Adrenal gland (tissue), 12 donors: ENCODE measurements around the gene TNS1. TPM values are rescaled to one million over a fixed set of nuclear protein-coding genes. Genes with fewer than 3 reads are reported as not detected.

Source experiments
- DNase-seq, 7 donors: peaks; one replicate each; pipeline ENCODE4 v3.0.0-alpha.2; 2019 to 2020
- H3K27ac ChIP-seq, 5 donors: fragments of 200-600 bp; sonication (generic) in 4 of 5; 1 replicate in 3 of 5; 2 replicates in 2 of 5; pipeline versions ENCODE4 v1.5.1 to v1.8.0; 2016 to 2020; ENCODE audit warnings: mild to moderate bottlenecking in 1 of 5
- H3K27me3 ChIP-seq: fragments of 200-600 bp; 2 replicates; pipeline ENCODE4 v1.8.0; 2021
- H3K36me3 ChIP-seq, 2 donors: fragments of 200-600 bp; replicated peaks in 1 of 2; 1 replicate in 1 of 2; 2 replicates in 1 of 2; pipeline versions ENCODE4 v1.5.1 to v1.8.0; 2018 to 2022
- H3K4me1 ChIP-seq, 2 donors: fragments of 200-600 bp; replicated peaks in 1 of 2; 1 replicate in 1 of 2; 2 replicates in 1 of 2; pipeline versions ENCODE4 v1.5.1 to v1.8.0; 2018 to 2021
- H3K4me3 ChIP-seq, 4 donors: fragments of 200-600 bp; sonication (generic) in 3 of 4; one replicate each; pipeline ENCODE4 v1.5.1; 2016 to 2018
- H3K9me3 ChIP-seq, 3 donors: fragments of 200-600 bp; sonication (generic) in 1 of 3; replicated peaks in 1 of 3; 1 replicate in 2 of 3; 2 replicates in 1 of 3; pipeline versions ENCODE4 v1.5.1 to v1.8.0; 2016 to 2021
- POLR2A ChIP-seq, 2 donors: fragments of 450-650 bp; IDR thresholded peaks; one replicate each; pipeline ENCODE4 v1.6.1; 2017; ENCODE audit warnings: antibody characterized with exemption in 2 of 2, mild to moderate bottlenecking in 2 of 2, moderate library complexity in 1 of 2
- WGBS, 4 donors: extraction: QIAGEN DNeasy Blood & Tissue Kit in 2 of 4; methylation state at CpG; one replicate each; pipeline versions ENCODE4 v1.1.5 to v1.1.7; 2013 to 2017; 5-methylcytosine and 5-hydroxymethylcytosine counted together
- intact Hi-C, 2 donors: fragments of 100-400 bp; cut with DNase I; formaldehyde crosslinking; loops; one replicate each; pipeline versions ENCODE4 v1.14.1 to v1.15.0; 2022 to 2023
- polyA plus RNA-seq, 3 donors: library from polyadenylated mRNA; stranded (reverse); fragments of 200-250 nt in 2 of 3; fragments of 350-450 nt in 1 of 3; fragmentation: Illumina TruSeq in 1 of 3; extraction: RNeasy Lipid Tissue Mini Kit (QIAGEN cat#74804) in 1 of 3; gene quantifications; one replicate each; pipeline ENCODE4 v1.2.3, GENCODE V29; 2013 to 2014
- total RNA-seq, 9 donors: library from RNA; depleted of rRNA in 4 of 9; stranded (reverse); fragments of >200 nt in 4 of 9; fragments of 120-200 nt in 1 of 9; fragmentation: NEBNext Ultra II Directional in 1 of 9; extraction: Animal tissue kit (Norgen Biotek cat#: 25700) in 1 of 9; gene quantifications; one replicate each; pipeline versions ENCODE4 v1.1.0 to v1.2.4, GENCODE V29; 2013 to 2023
- TF ChIP-seq, protein P1 (sequence below), 6 experiments: fragments of 450-650 bp in 4 of 6; fragments of 200-600 bp in 2 of 6; sonication (generic) in 1 of 6; IDR thresholded peaks; 1 replicate in 5 of 6; 2 replicates in 1 of 6; pipeline versions ENCODE4 v1.5.1 to v1.8.0; 2016 to 2021; ENCODE audit warnings: antibody characterized with exemption in 6 of 6, mild to moderate bottlenecking in 2 of 6, moderate library complexity in 1 of 6
- donor health status: healthy with polysubstance abuse.
- donor health status: Bipolar disorder and iron deficiency.
- donor health status: DM: yes; HTN: yes; CAD: no.
- donor health status: DM: no; HTN: no; CAD: no.
- donor health status: DM: no; HTN: no; CAD: no.
- donor health status: DM: yes; HTN: yes; CAD: no.

Gene TNS1
- total and polyA plus RNA-seq, 12 donors: 34.1 to 341 (median 252) TPM

DNA sequence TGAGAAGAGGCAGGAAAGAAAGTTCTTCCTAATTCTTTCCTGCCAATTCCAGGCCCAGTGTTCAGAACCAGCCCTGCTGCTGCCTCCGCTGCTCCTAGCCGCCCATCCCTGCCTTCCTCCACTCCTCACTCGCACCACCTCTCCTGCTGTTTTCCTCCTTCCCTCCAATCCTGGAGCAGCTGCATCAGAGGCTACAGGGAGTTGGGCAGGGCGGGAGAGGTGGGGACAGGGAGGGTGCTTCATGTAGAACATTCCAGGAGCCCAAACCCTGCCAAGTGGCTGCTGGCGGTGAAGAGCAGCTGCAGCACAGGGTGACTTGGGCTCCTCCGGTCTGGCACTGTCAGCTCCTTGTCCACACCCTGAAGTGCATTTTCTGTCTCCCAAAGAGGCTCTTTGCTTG lies 176.3 kb downstream of the TNS1 start:
- Histone ChIP-seq H3K27me3 (no peaks in the 10 kb centered on the region), H3K9me3 (no peaks in the 10 kb centered on the region), H3K27ac (peak overlapping the region in 3 of 5 donors; percentile 69 to 90 (median 78)), H3K36me3 (peaks cover 0 to 57% of the 10 kb centered on the region in 2 donors), H3K4me3 (no peak overlapping the region), H3K4me1 (peaks cover 22 to 46% of the 10 kb centered on the region in 2 donors)
- intact Hi-C loops: no loop called here
- 81 to 95% (median 84%) methylated on average over 5 to 6 of the region's 6 CpGs for WGBS, 4 donors
- no peak for DNase-seq
- TF ChIP-seq POLR2A (IDR thresholded peaks at IDR 0.05): no peak
- TF ChIP-seq, protein P1, sequence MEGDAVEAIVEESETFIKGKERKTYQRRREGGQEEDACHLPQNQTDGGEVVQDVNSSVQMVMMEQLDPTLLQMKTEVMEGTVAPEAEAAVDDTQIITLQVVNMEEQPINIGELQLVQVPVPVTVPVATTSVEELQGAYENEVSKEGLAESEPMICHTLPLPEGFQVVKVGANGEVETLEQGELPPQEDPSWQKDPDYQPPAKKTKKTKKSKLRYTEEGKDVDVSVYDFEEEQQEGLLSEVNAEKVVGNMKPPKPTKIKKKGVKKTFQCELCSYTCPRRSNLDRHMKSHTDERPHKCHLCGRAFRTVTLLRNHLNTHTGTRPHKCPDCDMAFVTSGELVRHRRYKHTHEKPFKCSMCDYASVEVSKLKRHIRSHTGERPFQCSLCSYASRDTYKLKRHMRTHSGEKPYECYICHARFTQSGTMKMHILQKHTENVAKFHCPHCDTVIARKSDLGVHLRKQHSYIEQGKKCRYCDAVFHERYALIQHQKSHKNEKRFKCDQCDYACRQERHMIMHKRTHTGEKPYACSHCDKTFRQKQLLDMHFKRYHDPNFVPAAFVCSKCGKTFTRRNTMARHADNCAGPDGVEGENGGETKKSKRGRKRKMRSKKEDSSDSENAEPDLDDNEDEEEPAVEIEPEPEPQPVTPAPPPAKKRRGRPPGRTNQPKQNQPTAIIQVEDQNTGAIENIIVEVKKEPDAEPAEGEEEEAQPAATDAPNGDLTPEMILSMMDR (IDR thresholded peaks at IDR 0.05): no peak

DNA sequence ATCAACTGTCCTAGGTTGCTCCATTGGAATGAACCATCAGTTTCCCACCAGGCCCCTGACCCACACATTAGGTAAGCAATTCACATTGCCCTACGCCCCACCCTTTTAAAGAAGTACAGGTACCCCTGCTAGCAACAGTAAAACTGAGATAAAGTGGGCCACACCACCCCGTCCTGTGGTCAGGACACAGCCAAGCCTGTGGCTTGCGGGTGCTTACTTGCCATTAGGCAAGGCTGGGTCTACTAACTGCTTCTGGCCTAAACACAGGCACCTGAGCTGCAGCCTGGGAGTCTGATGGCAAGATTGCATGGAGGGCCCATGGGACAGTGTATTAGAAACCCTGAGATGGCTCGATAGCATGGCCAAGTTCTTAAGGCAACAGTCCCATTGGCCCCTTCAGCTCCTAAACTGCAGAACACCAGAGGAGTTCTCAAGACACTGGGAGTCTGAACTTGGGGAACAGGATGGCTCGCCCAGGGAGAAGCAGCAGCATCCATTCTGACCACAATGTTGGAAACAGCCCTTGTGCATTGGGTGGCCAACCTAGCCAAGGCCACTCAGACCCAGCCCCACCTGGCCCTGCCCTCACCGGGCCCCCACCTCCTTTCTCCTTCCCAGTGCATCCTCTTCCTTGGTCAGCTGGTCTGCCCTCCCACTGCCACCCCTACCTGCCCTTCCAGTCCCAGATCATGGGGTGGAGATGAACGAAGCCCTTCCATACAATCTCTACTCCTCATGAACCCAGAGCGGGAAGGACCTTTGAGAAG lies 177.1 kb downstream of the TNS1 start:
- intact Hi-C loops: no loop called here
- 92 to 97% (median 96%) methylated on average over 6 to 8 of the region's 8 CpGs for WGBS, 4 donors
- Histone ChIP-seq H3K27ac (peak overlapping the region in 3 of 5 donors; percentile 69 to 90 (median 78)), H3K9me3 (no peaks in the 10 kb centered on the region), H3K27me3 (no peaks in the 10 kb centered on the region), H3K36me3 (peaks cover 0 to 57% of the 10 kb centered on the region in 2 donors), H3K4me3 (no peak overlapping the region), H3K4me1 (peaks cover 22 to 46% of the 10 kb centered on the region in 2 donors)
- TF ChIP-seq, protein P1 (IDR thresholded peaks at IDR 0.05): no peak
- no peak for TF ChIP-seq POLR2A (IDR thresholded peaks at IDR 0.05)
- DNase-seq: no peak

DNA sequence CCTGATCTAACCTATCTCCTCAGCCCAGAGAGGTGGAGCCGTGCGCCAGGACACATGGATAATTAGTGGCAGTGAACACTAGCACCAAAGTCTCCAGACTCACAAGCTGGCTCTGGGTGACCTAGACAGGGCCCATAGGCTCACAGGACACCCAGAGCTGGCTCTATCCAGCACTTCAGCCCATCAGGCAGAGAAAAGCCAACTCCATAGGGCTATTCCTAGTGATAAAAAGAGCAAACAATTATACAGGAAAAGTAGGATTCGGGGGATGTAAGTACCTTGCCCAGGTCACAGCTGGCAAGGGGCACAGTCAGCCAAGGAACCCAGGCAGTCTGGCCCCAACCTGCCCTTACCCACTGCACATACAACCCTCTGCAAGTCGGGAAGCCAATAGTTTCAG lies 178.6 kb downstream of the TNS1 start:
- WGBS, 4 donors: 86 to 97% (median 92%) methylated on average over 2 to 4 of the region's 4 CpGs

DNA sequence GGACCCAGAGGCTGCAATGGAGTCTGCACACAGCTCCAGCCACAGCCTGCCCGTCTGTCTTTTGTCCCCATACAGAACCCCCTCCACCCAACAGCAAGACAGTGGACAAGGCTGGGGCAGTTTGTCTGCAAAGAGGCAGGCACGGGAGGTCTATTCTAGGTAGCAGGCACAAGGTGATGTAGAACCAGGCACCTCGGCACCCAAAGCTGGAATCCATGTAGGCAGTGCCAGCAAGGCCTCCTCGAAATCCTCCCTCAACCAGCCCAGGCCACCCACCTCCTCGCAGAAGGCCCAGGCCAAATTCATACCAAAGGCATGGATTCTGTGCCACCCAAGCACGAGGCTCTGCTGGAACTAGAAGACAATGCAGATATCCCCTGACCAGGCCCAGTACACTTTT lies 179.2 kb downstream of the TNS1 start:
- Histone ChIP-seq H3K9me3 (no peaks in the 10 kb centered on the region), H3K4me3 (no peak overlapping the region), H3K27me3 (no peaks in the 10 kb centered on the region), H3K27ac (peak overlapping the region in 2 of 5 donors; percentile 52 to 90), H3K4me1 (peaks cover 19 to 40% of the 10 kb centered on the region in 2 donors), H3K36me3 (peaks cover 0 to 54% of the 10 kb centered on the region in 2 donors)
- TF ChIP-seq POLR2A (IDR thresholded peaks at IDR 0.05): no peak
- TF ChIP-seq, protein P1 (IDR thresholded peaks at IDR 0.05): no peak
- 75 to 96% (median 89%) methylated on average over 3 to 6 of the region's 6 CpGs for WGBS, 4 donors
- intact Hi-C loops: no loop called here
- DNase-seq: no peak

More for the DNA sequence above, 178.6 kb downstream of the TNS1 start:
- Histone ChIP-seq H3K36me3 (peaks cover 0 to 54% of the 10 kb centered on the region in 2 donors), H3K4me3 (no peak overlapping the region), H3K9me3 (no peaks in the 10 kb centered on the region), H3K4me1 (peaks cover 22 to 43% of the 10 kb centered on the region in 2 donors), H3K27me3 (no peaks in the 10 kb centered on the region), H3K27ac (peak overlapping the region in 2 of 5 donors; percentile 78 to 90)
- DNase-seq: no peak
- intact Hi-C loops: no loop called here
- TF ChIP-seq POLR2A (IDR thresholded peaks at IDR 0.05): no peak
- TF ChIP-seq, protein P1 (IDR thresholded peaks at IDR 0.05): no peak
